Ascending aorta (tissue), 2 donors: ENCODE results near the gene TSHZ1. TPM values are rescaled to one million over a fixed set of nuclear protein-coding genes. Genes with fewer than 3 reads are reported as not detected.

Experiments
- DNase-seq, 2 donors: peaks; one replicate each; pipeline ENCODE4 v3.0.0-alpha.2; 2019; ENCODE audit warnings: low spot score in 2 of 2
- H3K27ac ChIP-seq, 2 donors: fragments of 200-600 bp; sonication (generic); one replicate each; pipeline ENCODE4 v1.5.1; 2016 to 2017; ENCODE audit warnings: mild to moderate bottlenecking in 1 of 2
- H3K27me3 ChIP-seq: fragments of 200-600 bp; sonication (generic); one replicate; pipeline ENCODE4 v1.5.1; 2017
- H3K36me3 ChIP-seq, 2 donors: fragments of 200-600 bp; sonication (generic); one replicate each; pipeline ENCODE4 v1.5.1; 2016
- H3K4me1 ChIP-seq, 2 donors: fragments of 200-600 bp; sonication (generic); one replicate each; pipeline ENCODE4 v1.5.1; 2016 to 2017; ENCODE audit warnings: mild to moderate bottlenecking in 1 of 2
- H3K4me3 ChIP-seq, 2 donors: fragments of 200-600 bp; sonication (generic); one replicate each; pipeline ENCODE4 v1.5.1; 2016 to 2017; ENCODE audit warnings: mild to moderate bottlenecking in 1 of 2
- H3K9me3 ChIP-seq, 2 donors: fragments of 200-600 bp; sonication (generic); one replicate each; pipeline ENCODE4 v1.5.1; 2016
- intact Hi-C: fragments of 100-400 bp; cut with DNase I; formaldehyde crosslinking; loops from one replicate; pipeline ENCODE4 v1.15.1; 2023
- total RNA-seq: library from RNA; depleted of rRNA; stranded (reverse); fragments of >200 nt; gene quantifications from one replicate; pipeline ENCODE4 v1.1.0, GENCODE V29; 2016
- TF ChIP-seq, protein P1 (sequence below), 3 experiments: fragments of 200-600 bp in 2 of 3; fragments of 450-650 bp in 1 of 3; sonication (generic) in 2 of 3; IDR thresholded peaks; one replicate each; pipeline ENCODE4 v1.5.1; 2016 to 2019; ENCODE audit warnings: antibody characterized with exemption in 3 of 3, mild to moderate bottlenecking in 1 of 3, moderate library complexity in 1 of 3

The TSHZ1 gene
- total RNA-seq, 1 donor from 2014 or later: 13.3 TPM

GRCh38 chr18:75319905-75320304, 109.3 kb downstream of the TSHZ1 start:
- Histone ChIP-seq H3K27ac (no peak overlapping the region), H3K9me3 (no peaks in the 10 kb centered on the region), H3K36me3 (no peaks in the 10 kb centered on the region), H3K4me1 (no peaks in the 10 kb centered on the region), H3K27me3 (no peaks in the 10 kb centered on the region), H3K4me3 (no peak overlapping the region)
- TF ChIP-seq, protein P1, sequence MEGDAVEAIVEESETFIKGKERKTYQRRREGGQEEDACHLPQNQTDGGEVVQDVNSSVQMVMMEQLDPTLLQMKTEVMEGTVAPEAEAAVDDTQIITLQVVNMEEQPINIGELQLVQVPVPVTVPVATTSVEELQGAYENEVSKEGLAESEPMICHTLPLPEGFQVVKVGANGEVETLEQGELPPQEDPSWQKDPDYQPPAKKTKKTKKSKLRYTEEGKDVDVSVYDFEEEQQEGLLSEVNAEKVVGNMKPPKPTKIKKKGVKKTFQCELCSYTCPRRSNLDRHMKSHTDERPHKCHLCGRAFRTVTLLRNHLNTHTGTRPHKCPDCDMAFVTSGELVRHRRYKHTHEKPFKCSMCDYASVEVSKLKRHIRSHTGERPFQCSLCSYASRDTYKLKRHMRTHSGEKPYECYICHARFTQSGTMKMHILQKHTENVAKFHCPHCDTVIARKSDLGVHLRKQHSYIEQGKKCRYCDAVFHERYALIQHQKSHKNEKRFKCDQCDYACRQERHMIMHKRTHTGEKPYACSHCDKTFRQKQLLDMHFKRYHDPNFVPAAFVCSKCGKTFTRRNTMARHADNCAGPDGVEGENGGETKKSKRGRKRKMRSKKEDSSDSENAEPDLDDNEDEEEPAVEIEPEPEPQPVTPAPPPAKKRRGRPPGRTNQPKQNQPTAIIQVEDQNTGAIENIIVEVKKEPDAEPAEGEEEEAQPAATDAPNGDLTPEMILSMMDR (IDR thresholded peaks at IDR 0.05): no peak
- no peak for DNase-seq
- intact Hi-C loops: no loop called here

- TF ChIP-seq, protein P1 (IDR thresholded peaks at IDR 0.05): no peak
- Histone ChIP-seq H3K27ac (no peak overlapping the region), H3K4me1 (no peaks in the 10 kb centered on the region), H3K27me3 (no peaks in the 10 kb centered on the region), H3K4me3 (no peak overlapping the region), H3K36me3 (no peaks in the 10 kb centered on the region), H3K9me3 (no peaks in the 10 kb centered on the region)
- intact Hi-C loops: no loop called here
- DNase-seq: no peak
These were observed 109.9 kb downstream of the TSHZ1 start for GRCh38 chr18:75320506-75320905.

DNA sequence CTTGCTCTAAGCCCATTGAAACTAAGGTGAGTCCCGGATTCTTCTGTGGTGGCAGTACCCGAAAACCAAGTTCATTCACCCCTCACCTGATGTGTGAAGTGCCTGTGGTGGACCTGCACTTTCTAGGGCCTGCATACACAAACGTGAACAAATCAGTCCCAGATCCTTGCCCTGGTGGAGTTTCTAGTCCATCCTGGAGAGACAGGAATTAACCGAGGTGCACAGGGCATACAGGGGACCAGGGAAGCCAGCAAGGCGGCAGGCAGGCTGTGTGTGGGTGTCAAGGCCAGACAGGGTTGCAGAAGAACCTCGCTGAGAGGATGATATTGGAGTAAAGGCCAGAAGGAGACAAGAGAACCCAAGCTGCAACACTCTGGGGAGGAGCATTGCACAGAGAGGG, 110.8 kb downstream of the TSHZ1 start:
- no peak for DNase-seq
- H3K9me3 ChIP-seq: no peaks in the 10 kb centered on the region
- H3K36me3 ChIP-seq: no peaks in the 10 kb centered on the region
- TF ChIP-seq, protein P1 (IDR thresholded peaks at IDR 0.05): no peak
- H3K27me3 ChIP-seq: no peaks in the 10 kb centered on the region
- no peak overlapping the region for H3K27ac ChIP-seq
- H3K4me1 ChIP-seq: no peaks in the 10 kb centered on the region
- intact Hi-C loops: no loop called here
- no peak overlapping the region for H3K4me3 ChIP-seq

DNA sequence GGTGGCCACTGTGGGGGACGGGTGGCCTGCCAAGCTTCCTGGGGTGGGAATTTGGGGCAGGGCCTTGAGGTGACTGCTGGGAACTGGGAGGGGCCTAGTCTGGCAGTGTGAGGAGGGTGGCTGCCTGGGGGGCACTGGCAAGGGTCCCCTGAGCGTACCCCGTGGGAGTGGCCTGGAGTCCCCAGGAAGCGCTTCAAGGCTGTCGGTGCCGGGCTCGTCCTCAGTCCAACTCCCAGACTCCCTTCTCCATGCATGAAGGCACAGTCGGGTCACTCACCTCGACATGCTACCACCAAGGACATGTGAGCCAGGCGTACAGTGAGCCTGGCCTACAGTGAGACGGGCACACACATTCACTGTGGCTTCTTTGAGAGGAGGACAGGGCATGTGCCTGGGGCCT, 111.6 kb downstream of the TSHZ1 start:
- H3K27me3 ChIP-seq: no peaks in the 10 kb centered on the region
- no peak overlapping the region for H3K27ac ChIP-seq
- no peaks in the 10 kb centered on the region for H3K4me1 ChIP-seq
- H3K9me3 ChIP-seq: peaks cover 0 to 5% of the 10 kb centered on the region in 2 donors
- intact Hi-C loops: no loop called here
- H3K4me3 ChIP-seq: no peak overlapping the region
- no peak for DNase-seq
- TF ChIP-seq, protein P1 (IDR thresholded peaks at IDR 0.05): no peak
- H3K36me3 ChIP-seq: no peaks in the 10 kb centered on the region

- Histone ChIP-seq H3K4me3 (no peak overlapping the region), H3K27me3 (no peaks in the 10 kb centered on the region), H3K4me1 (no peaks in the 10 kb centered on the region), H3K27ac (no peak overlapping the region), H3K36me3 (no peaks in the 10 kb centered on the region), H3K9me3 (peaks cover 0 to 17% of the 10 kb centered on the region in 2 donors)
- intact Hi-C loops: no loop called here
- TF ChIP-seq, protein P1 (IDR thresholded peaks at IDR 0.05): no peak
- DNase-seq: no peak
These were observed 113.4 kb downstream of the TSHZ1 start for GRCh38 chr18:75323821-75324585.
